Hair follicular keratinocyte (primary cell): ENCODE results near the gene ABCC3. TPM values are rescaled to one million over a fixed set of nuclear protein-coding genes. Genes with fewer than 3 reads are reported as not detected.

Source experiments
- total RNA-seq: library from RNA; depleted of rRNA; stranded (reverse); fragments of >200 nt; gene quantifications from 2 replicates; pipeline ENCODE4 v1.2.3, GENCODE V29; 2015

ABCC3 gene
- total RNA-seq = 13.7 and 14.9 TPM in 2 replicates

GRCh38 chr17:50634224-50634914 lies at the start of gene ABCC3:
ABCC3 (plus strand) TSS chr17:50634881; CDS start chr17:50634937, 56 bp downstream.

GRCh38 chr17:50707289-50708049 lies 72.8 kb downstream of the ABCC3 start, which contains the start of gene ANKRD40:
ANKRD40 (minus strand) TSS chr17:50707914; CDS start chr17:50707654, 260 bp downstream.

GRCh38 chr17:50719144-50719923 lies 84.7 kb downstream of the ABCC3 start, which contains the start of gene LUC7L3:
LUC7L3 (plus strand) TSS chr17:50719603; CDS start chr17:50719733, 130 bp downstream.

Other genes with a start within 250 kb of the ABCC3 start
- 136 and 238 TPM in 2 replicates for gene LRRC59, start 237.4 kb upstream of the ABCC3 start, total RNA-seq
- 19.7 and 28.0 TPM in 2 replicates for gene ACSF2, start 208.7 kb upstream of the ABCC3 start, total RNA-seq
- not detected in 2 replicates for gene CHAD, start 166.0 kb upstream of the ABCC3 start, total RNA-seq
- gene RSAD1, start 156.0 kb upstream of the ABCC3 start, total RNA-seq = 19.5 and 24.9 TPM in 2 replicates
- gene MYCBPAP, start 126.4 kb upstream of the ABCC3 start, total RNA-seq = 0.62 and 1.6 TPM in 2 replicates
- 83.9 and 90.6 TPM in 2 replicates for gene EPN3, start 102.1 kb upstream of the ABCC3 start, total RNA-seq
- 30.3 and 57.0 TPM in 2 replicates for gene SPATA20, start 87.7 kb upstream of the ABCC3 start, total RNA-seq
- gene CACNA1G, start 74.2 kb upstream of the ABCC3 start, total RNA-seq = 0.08 TPM in 1 of 2 replicates, not detected in the other
- 20.9 and 21.4 TPM in 2 replicates for gene ANKRD40, start 73.0 kb downstream of the ABCC3 start, total RNA-seq
- 18.0 and 26.0 TPM in 2 replicates for gene LUC7L3, start 84.7 kb downstream of the ABCC3 start, total RNA-seq
- not detected in 2 replicates for gene ANKRD40CL, start 132.6 kb downstream of the ABCC3 start, total RNA-seq
- gene WFIKKN2, start 200.7 kb downstream of the ABCC3 start, total RNA-seq = not detected in 2 replicates
- gene TOB1, start 231.5 kb downstream of the ABCC3 start, total RNA-seq = 8.9 and 14.1 TPM in 2 replicates